DND-41 (cell line): Measurements from ENCODE around the gene ERC2.

Source experiments
- CTCF ChIP-seq: IDR thresholded peaks from 2 replicates; pipeline ENCODE4 v1.5.1; 2012; ENCODE audit warnings: borderline replicate concordance, low read length, moderate library complexity, mild to moderate bottlenecking; ENCODE audit not compliant: poor library complexity, severe bottlenecking; ENCODE audit errors: extremely low read depth
- EZH2 ChIP-seq: IDR thresholded peaks from 3 replicates; pipeline ENCODE4 v1.6.1; 2012; ENCODE audit warnings: borderline replicate concordance, low read depth, mild to moderate bottlenecking, moderate library complexity, low read length, inconsistent platforms; ENCODE audit not compliant: severe bottlenecking

GRCh38 chr3:55891106-55891505 is 577.2 kb downstream of the ERC2 start:
- TF ChIP-seq CTCF (no peak), EZH2 (no peak)
